MCF 10A (cell line): ENCODE measurements around the gene CNTNAP2. TPM values are rescaled to one million over a fixed set of nuclear protein-coding genes. Genes with fewer than 3 reads are reported as not detected.
A peak's percentile ranks its signal among the peaks of the same experiment; 100 is the strongest.

Experiments used
- BruUV-seq: library from RNA; stranded (reverse); fragments of 400-500 nt; replicated peaks from 2 replicates; lab custom pipeline; 2021; lab: Mats Ljungman, UMichigan
- CTCF ChIA-PET: fragments of 300-600 bp; sonication (Branson Sonifier 250); formaldehyde crosslinking; extraction: SDS; loops from one replicate; lab custom pipeline; 2021; ENCODE audit warnings: antibody characterized with exemption, inconsistent platforms; lab: Yijun Ruan, JAX
- POLR2A ChIA-PET: fragments of 300-600, 350-650 bp; sonication (Branson Sonifier 250); formaldehyde crosslinking; extraction: SDS; loops from one replicate; lab custom pipeline; 2020; ENCODE audit warnings: antibody characterized with exemption, inconsistent platforms; lab: Yijun Ruan, JAX
- DNase-seq: peaks from one replicate; pipeline ENCODE4 v3.0.0-alpha.2; 2018; ENCODE audit not compliant: unreplicated experiment
- H3K27ac Mint-ChIP-seq: one replicate; pipeline ENCODE4 v1.8.0; 2022; ENCODE audit warnings: mild to moderate bottlenecking, low read depth, mixed read lengths; ENCODE audit not compliant: unreplicated experiment
- H3K27me3 Mint-ChIP-seq: one replicate; pipeline ENCODE4 v1.8.0; 2022; ENCODE audit warnings: mixed read lengths; ENCODE audit not compliant: insufficient read depth, unreplicated experiment
- H3K36me3 Mint-ChIP-seq: one replicate; pipeline ENCODE4 v1.8.0; 2022; ENCODE audit warnings: mild to moderate bottlenecking, moderate library complexity, mixed read lengths; ENCODE audit not compliant: insufficient read depth, unreplicated experiment
- H3K4me1 Mint-ChIP-seq: one replicate; pipeline ENCODE4 v1.8.0; 2022; ENCODE audit warnings: mixed read lengths; ENCODE audit not compliant: insufficient read depth, unreplicated experiment
- H3K4me3 Mint-ChIP-seq: one replicate; pipeline ENCODE4 v1.8.0; 2022; ENCODE audit warnings: mild to moderate bottlenecking, moderate library complexity, mixed read lengths; ENCODE audit not compliant: unreplicated experiment
- H3K9me3 Mint-ChIP-seq: one replicate; pipeline ENCODE4 v1.8.0; 2022; ENCODE audit warnings: mixed read lengths; ENCODE audit not compliant: unreplicated experiment
- CTCF ChIP-seq: fragments of 200-600 bp; IDR thresholded peaks from one replicate; pipeline ENCODE4 v1.8.0; 2022; ENCODE audit warnings: antibody characterized with exemption, mild to moderate bottlenecking; ENCODE audit not compliant: unreplicated experiment
- intact Hi-C: fragments of 100-400 bp; cut with micrococcal nuclease; formaldehyde crosslinking; loops from 2 replicates; pipeline ENCODE4 v1.14.1; 2022
- total RNA-seq: library from RNA; stranded (reverse); gene quantifications from 2 replicates; pipeline ENCODE4 v1.2.3, GENCODE V29; 2022

The CNTNAP2 gene
- total RNA-seq, 1 experiment from 2014 or later, result 1.1 TPM

GRCh38 chr7:148337246-148337965 lies 2220.8 kb downstream of the CNTNAP2 start:
- Mint-ChIP-seq H3K36me3 (peaks cover 6% of the 10 kb centered on the region), H3K9me3 (no peaks in the 10 kb centered on the region), H3K4me1 (peaks cover 45% of the 10 kb centered on the region), H3K4me3 (no peak overlapping the region), H3K27ac (no peak overlapping the region), H3K27me3 (peaks cover 25% of the 10 kb centered on the region)
- no peak for DNase-seq
- ChIA-PET POLR2A (interaction anchor here (0.6 to 1.6 kb wide), 4 partner anchors 10 to 62 kb away, joined by 3 to 9 read pairs (median 4); no protein-coding TSS in a partner anchor), CTCF (interaction anchor here (0.6 to 1.0 kb wide), 5 partner anchors 9 to 595 kb away, joined by 3 to 6 read pairs (median 3); no protein-coding TSS in a partner anchor)
- no peak for TF ChIP-seq CTCF
- BruUV-seq, result no TSS peak
- intact Hi-C loops, result loop anchor here (5.0 kb wide), 1 partner anchor 35 kb away; no protein-coding TSS in a partner anchor

- H3K36me3 Mint-ChIP-seq, result peaks cover 6% of the 10 kb centered on the region
- no peak overlapping the region for H3K27ac Mint-ChIP-seq
- peaks cover 45% of the 10 kb centered on the region for H3K4me1 Mint-ChIP-seq
- peak overlapping the region; percentile 81 for H3K4me3 Mint-ChIP-seq
- no peak for DNase-seq
- POLR2A ChIA-PET, result interaction anchor here (0.9 to 1.6 kb wide), 2 partner anchors 11 to 18 kb away, joined by 4 to 9 read pairs; no protein-coding TSS in a partner anchor
- intact Hi-C loops, result loop anchor here (5.0 kb wide), 1 partner anchor 36 kb away; no protein-coding TSS in a partner anchor
- no peak for TF ChIP-seq CTCF
- no TSS peak for BruUV-seq
- CTCF ChIA-PET, result interaction anchor here (0.6 to 1.0 kb wide), 2 partner anchors 54 to 594 kb away, joined by 3 read pairs; no protein-coding TSS in a partner anchor
- peaks cover 25% of the 10 kb centered on the region for H3K27me3 Mint-ChIP-seq
- H3K9me3 Mint-ChIP-seq, result no peaks in the 10 kb centered on the region
These were observed 2221.6 kb downstream of the CNTNAP2 start for GRCh38 chr7:148337995-148338747.

GRCh38 chr7:148340438-148341280 lies 2224.1 kb downstream of the CNTNAP2 start:
- no TSS peak for BruUV-seq
- intact Hi-C loops, result no loop called here
- ChIA-PET POLR2A (no interaction called here), CTCF (interaction anchor here (1.2 to 1.6 kb wide), 2 partner anchors 12 to 79 kb away, joined by 3 read pairs; no protein-coding TSS in a partner anchor)
- Mint-ChIP-seq H3K9me3 (no peaks in the 10 kb centered on the region), H3K27me3 (peaks cover 25% of the 10 kb centered on the region), H3K27ac (no peak overlapping the region), H3K4me1 (peaks cover 33% of the 10 kb centered on the region), H3K36me3 (peaks cover 6% of the 10 kb centered on the region), H3K4me3 (no peak overlapping the region)
- no peak for TF ChIP-seq CTCF
- no peak for DNase-seq
